GM19238 (cell line): Measurements from ENCODE around the gene RASSF1.
"Not testable (repeated sequence)": the region's sequence is repeated elsewhere in the genome, so short reads cannot be mapped to it uniquely, and the experiment has no call there.

Experiments used
- DNase-seq: peaks from one replicate; pipeline ENCODE4 v3.0.0; 2011; ENCODE audit warnings: low spot score; ENCODE audit not compliant: insufficient read length

RASSF1 gene

GRCh38 chr3:50288387-50289007 is 52.1 kb downstream of the RASSF1 start:
- no peak for DNase-seq

GRCh38 chr3:50287262-50287661 is 53.4 kb downstream of the RASSF1 start:
- no peak for DNase-seq

GRCh38 chr3:50286322-50287227 is 54.1 kb downstream of the RASSF1 start:
- no peak for DNase-seq

GRCh38 chr3:50284121-50284520 is 56.5 kb downstream of the RASSF1 start:
- not testable (repeated sequence) for DNase-seq
